MM.1S (cell line): ENCODE measurements around the gene PARVB.

Experiments
- DNase-seq: peaks from one replicate; pipeline ENCODE4 v3.0.0-alpha.2; 2015
- H2AFZ ChIP-seq: fragments of 300-600 bp; sonication (generic); 2 replicates; pipeline ENCODE4 v1.6.0; 2016; ENCODE audit warnings: antibody characterized with exemption, low read length
- H3F3A ChIP-seq: fragments of 300-600 bp; sonication (generic); 2 replicates; pipeline ENCODE4 v1.6.1; 2016; ENCODE audit warnings: mild to moderate bottlenecking, antibody characterized with exemption, low read length, moderate library complexity, mixed read lengths; ENCODE audit not compliant: insufficient read depth
- H3K27ac ChIP-seq: fragments of 300-600 bp; sonication (generic); 2 replicates; pipeline ENCODE4 v1.5.1; 2016; ENCODE audit warnings: mild to moderate bottlenecking, low read length
- H3K27me3 ChIP-seq: fragments of 300-600 bp; sonication (generic); replicated peaks from 2 replicates; pipeline ENCODE4 v1.6.0; 2016; ENCODE audit warnings: low read length; ENCODE audit not compliant: insufficient read depth
- H3K36me3 ChIP-seq: fragments of 300-600 bp; sonication (generic); replicated peaks from 2 replicates; pipeline ENCODE4 v1.6.1; 2016; ENCODE audit warnings: mild to moderate bottlenecking, low read length, mixed read lengths; ENCODE audit not compliant: insufficient read depth
- H3K4me1 ChIP-seq: fragments of 300-600 bp; sonication (generic); 2 replicates; pipeline ENCODE4 v1.6.1; 2016; ENCODE audit warnings: low read length, mixed read lengths
- H3K4me2 ChIP-seq: fragments of 300-600 bp; sonication (generic); 2 replicates; pipeline ENCODE4 v1.6.0; 2016; ENCODE audit warnings: low read depth, low read length
- H3K4me3 ChIP-seq: fragments of 300-600 bp; sonication (generic); 2 replicates; pipeline ENCODE4 v1.5.1; 2016; ENCODE audit warnings: low read length, mixed read lengths
- H3K79me2 ChIP-seq: fragments of 300-600 bp; sonication (generic); 2 replicates; pipeline ENCODE4 v1.6.1; 2016; ENCODE audit warnings: mixed run types, low read length, mixed read lengths
- H3K9ac ChIP-seq: fragments of 300-600 bp; sonication (generic); 2 replicates; pipeline ENCODE4 v1.6.1; 2016; ENCODE audit warnings: low read length, mixed read lengths
- H3K9me2 ChIP-seq: fragments of 300-600 bp; sonication (generic); replicated peaks from 2 replicates; pipeline ENCODE4 v1.6.1; 2016; ENCODE audit warnings: mild to moderate bottlenecking, low read length, mixed read lengths; ENCODE audit not compliant: insufficient read depth
- H3K9me3 ChIP-seq: fragments of 300-600 bp; sonication (generic); replicated peaks from 2 replicates; pipeline ENCODE4 v1.6.1; 2016; ENCODE audit warnings: mild to moderate bottlenecking, low read length, mixed read lengths; ENCODE audit not compliant: insufficient read depth
- H4K20me1 ChIP-seq: fragments of 300-600 bp; sonication (generic); 2 replicates; pipeline ENCODE4 v1.6.1; 2016; ENCODE audit warnings: mild to moderate bottlenecking, low read length, moderate library complexity, mixed read lengths; ENCODE audit not compliant: insufficient read depth
- EZH2 ChIP-seq: fragments of 300-600 bp; sonication (generic); optimal IDR thresholded peaks from 2 replicates; pipeline ENCODE3; 2017; ENCODE audit warnings: low read depth, mild to moderate bottlenecking, antibody characterized with exemption, low read length, mixed read lengths
- EZH2phosphoT487 ChIP-seq: fragments of 300-600 bp; sonication (generic); IDR thresholded peaks from 2 replicates; pipeline ENCODE4 v1.6.1; 2018; ENCODE audit warnings: antibody characterized with exemption, low read length
- TF ChIP-seq, protein P1 (sequence below): fragments of 300-600 bp; sonication (generic); IDR thresholded peaks from 2 replicates; pipeline ENCODE4 v1.5.1; 2016; ENCODE audit warnings: antibody characterized with exemption, low read length, mixed read lengths

PARVB gene

DNA sequence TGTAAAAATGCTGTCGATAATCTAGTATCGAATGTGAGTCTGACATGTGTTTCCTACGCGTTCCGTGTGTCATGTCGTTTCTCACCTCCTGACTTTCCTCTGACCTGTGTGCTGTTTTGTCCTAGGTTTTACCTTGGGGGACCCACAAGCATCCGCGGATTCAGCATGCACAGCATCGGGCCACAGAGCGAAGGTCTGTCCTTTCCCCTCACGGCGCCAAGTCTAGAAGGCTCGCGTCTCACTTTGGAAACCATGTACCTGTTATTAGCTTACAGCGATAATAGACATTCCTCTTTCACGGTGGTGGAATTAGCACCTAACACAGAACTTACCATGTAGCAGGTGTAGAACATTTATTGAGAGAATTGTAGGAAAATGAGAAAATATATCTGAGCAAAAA lies 40.3 kb upstream of the PARVB start:
- TF ChIP-seq, protein P1, sequence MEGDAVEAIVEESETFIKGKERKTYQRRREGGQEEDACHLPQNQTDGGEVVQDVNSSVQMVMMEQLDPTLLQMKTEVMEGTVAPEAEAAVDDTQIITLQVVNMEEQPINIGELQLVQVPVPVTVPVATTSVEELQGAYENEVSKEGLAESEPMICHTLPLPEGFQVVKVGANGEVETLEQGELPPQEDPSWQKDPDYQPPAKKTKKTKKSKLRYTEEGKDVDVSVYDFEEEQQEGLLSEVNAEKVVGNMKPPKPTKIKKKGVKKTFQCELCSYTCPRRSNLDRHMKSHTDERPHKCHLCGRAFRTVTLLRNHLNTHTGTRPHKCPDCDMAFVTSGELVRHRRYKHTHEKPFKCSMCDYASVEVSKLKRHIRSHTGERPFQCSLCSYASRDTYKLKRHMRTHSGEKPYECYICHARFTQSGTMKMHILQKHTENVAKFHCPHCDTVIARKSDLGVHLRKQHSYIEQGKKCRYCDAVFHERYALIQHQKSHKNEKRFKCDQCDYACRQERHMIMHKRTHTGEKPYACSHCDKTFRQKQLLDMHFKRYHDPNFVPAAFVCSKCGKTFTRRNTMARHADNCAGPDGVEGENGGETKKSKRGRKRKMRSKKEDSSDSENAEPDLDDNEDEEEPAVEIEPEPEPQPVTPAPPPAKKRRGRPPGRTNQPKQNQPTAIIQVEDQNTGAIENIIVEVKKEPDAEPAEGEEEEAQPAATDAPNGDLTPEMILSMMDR, result no peak
- TF ChIP-seq EZH2phosphoT487 (no peak), EZH2 (no peak)
- Histone ChIP-seq H3K27me3 (no peaks in the 10 kb centered on the region), H3K9me3 (no peaks in the 10 kb centered on the region), H3F3A (no peaks in the 10 kb centered on the region), H3K27ac (no peak overlapping the region), H3K36me3 (no peaks in the 10 kb centered on the region), H3K4me1 (no peaks in the 10 kb centered on the region), H3K9me2 (no peaks in the 10 kb centered on the region), H3K79me2 (no peaks in the 10 kb centered on the region), H2AFZ (no peak overlapping the region), H3K4me2 (no peak overlapping the region), H3K9ac (no peak overlapping the region), H3K4me3 (no peak overlapping the region), H4K20me1 (no peaks in the 10 kb centered on the region)
- DNase-seq, result no peak

DNA sequence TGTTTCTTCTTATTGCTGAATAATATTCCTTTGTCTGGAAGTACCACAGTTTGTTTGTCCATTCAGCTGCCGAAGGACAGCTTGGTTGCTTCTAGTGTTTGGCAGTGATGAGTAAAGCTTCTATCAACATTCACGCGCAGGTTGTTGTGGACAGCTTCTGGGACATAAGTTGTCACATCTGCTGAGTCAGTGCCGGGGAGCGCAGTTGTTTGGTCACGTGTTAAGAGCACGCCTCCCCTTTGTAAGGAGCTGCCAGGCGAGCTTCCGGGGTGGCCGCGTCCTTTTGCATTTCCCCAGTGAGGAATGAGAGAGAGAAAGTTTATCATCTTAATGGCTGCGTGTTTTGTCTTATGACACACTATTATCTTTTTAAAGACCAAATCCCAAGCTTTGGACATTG lies 38.6 kb upstream of the PARVB start:
- Histone ChIP-seq H4K20me1 (no peaks in the 10 kb centered on the region), H3K79me2 (no peaks in the 10 kb centered on the region), H3F3A (no peaks in the 10 kb centered on the region), H3K36me3 (no peaks in the 10 kb centered on the region), H3K9me2 (no peaks in the 10 kb centered on the region), H3K4me2 (no peak overlapping the region), H2AFZ (no peak overlapping the region), H3K9ac (no peak overlapping the region), H3K4me1 (no peaks in the 10 kb centered on the region), H3K27me3 (no peaks in the 10 kb centered on the region), H3K4me3 (no peak overlapping the region), H3K27ac (no peak overlapping the region), H3K9me3 (no peaks in the 10 kb centered on the region)
- no peak for DNase-seq
- TF ChIP-seq EZH2, result no peak
- TF ChIP-seq EZH2phosphoT487, result no peak
- TF ChIP-seq, protein P1, result no peak

DNA sequence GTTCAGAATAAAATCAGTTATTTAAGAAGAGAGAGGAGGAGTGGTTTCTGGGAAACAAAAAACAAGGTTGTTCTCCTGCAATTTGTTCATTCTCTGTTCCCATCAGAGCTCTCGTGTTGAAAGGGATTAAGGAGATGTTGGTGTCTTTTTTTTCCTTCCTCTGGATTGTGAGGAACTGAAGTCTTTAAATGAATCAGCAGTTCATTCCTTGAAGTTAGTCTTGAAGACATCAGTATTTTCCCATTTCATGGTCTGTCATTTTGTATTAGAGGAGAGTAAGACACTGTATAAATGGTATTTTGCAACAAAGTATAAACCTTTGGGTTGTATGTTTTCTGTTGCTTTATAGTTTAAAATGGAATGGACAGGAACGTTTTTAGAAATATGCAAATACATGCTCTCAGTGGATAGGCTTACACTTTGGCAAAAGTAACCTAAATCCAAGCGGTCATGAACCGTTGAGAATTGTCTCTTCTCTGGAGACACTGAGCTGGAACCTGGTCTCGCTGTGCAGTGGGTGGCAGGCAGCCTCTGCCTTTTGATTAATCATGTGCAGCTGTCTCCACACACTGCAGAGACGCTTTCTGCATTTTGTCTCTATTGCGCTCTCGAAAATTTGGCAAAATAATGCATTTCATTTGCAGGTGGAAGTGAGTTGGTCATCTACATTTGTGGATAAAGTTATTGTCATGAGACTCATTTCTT lies 35.8 kb upstream of the PARVB start:
- Histone ChIP-seq H2AFZ (no peak overlapping the region), H3K9ac (no peak overlapping the region), H3K9me3 (no peaks in the 10 kb centered on the region), H3K27ac (no peak overlapping the region), H3K79me2 (no peaks in the 10 kb centered on the region), H3K4me1 (no peaks in the 10 kb centered on the region), H3K4me3 (no peak overlapping the region), H3K9me2 (no peaks in the 10 kb centered on the region), H3K36me3 (no peaks in the 10 kb centered on the region), H4K20me1 (no peaks in the 10 kb centered on the region), H3K27me3 (no peaks in the 10 kb centered on the region), H3F3A (no peaks in the 10 kb centered on the region), H3K4me2 (no peak overlapping the region)
- no peak for DNase-seq
- TF ChIP-seq, protein P1, result no peak
- TF ChIP-seq EZH2 (no peak), EZH2phosphoT487 (no peak)
